IPS-NIHi11 (cell line): Measurements from ENCODE around the gene AKNA.
"Not testable (repeated sequence)": the region's sequence is repeated elsewhere in the genome, so short reads cannot be mapped to it uniquely, and the experiment has no call there.

Experiments used
- DNase-seq: peaks from one replicate; pipeline ENCODE4 v3.0.0; 2012; ENCODE audit warnings: mixed read lengths, low spot score

AKNA gene

GRCh38 chr9:114341152-114341830 is 46.5 kb downstream of the AKNA start:
- DNase-seq = no peak

DNA sequence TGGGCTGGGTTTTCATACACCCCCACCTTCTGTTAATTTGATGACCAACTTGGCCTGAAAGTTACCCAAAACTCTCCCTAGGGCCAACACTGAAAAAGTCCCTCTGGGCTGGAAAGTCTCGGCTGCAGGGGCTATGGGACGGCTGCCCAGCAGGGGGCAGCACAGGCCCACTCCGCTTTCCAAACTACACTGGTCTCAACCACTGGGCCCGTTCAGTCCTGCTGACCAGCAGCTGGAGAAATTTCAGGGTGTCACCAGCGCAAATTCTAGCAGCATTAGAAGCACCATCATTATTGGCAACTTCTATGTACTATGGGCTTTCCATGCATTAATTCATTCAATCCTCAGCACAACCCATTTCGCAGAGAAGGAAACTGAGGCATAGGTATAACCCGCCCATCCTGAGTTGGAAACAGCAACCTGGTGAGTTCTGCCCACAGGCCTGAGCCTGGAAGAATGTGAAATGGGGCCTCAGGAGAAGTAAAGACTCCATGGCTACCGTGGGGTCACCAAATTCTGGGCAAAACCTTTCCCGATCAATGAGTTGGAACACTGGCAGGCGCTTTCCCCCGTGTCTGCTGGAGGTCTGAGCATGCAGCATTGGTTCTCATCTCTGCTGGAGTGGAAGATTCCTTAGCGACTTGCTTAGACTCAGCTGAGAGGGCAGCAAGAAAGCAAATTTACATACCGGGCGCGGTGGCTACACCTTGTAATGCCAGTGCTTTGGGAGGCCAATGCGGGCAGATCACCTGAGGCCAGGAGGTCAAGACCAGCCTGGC is 48.5 kb downstream of the AKNA start:
- peak; percentile 92 for DNase-seq

DNA sequence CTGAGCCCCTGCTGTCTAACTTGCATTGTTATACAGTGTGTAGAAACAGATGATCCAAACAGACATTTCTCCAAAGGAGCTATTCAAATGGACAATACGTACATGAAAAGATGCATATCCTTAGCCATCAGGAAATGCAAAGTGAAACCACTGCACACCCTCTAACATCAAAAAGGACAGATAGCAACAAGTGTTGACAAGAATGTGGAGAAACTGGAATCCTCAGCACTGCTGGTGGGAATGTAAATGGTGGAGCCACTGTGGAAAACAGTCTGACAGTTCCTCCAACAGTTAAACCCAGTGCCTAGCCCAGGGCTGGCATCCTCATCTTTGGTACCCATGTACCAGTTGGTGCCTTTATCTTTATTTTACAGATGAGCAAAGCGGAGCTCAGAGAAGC is 49.6 kb downstream of the AKNA start:
- no peak for DNase-seq

GRCh38 chr9:114336699-114337395 is 50.9 kb downstream of the AKNA start:
- DNase-seq = no peak

DNA sequence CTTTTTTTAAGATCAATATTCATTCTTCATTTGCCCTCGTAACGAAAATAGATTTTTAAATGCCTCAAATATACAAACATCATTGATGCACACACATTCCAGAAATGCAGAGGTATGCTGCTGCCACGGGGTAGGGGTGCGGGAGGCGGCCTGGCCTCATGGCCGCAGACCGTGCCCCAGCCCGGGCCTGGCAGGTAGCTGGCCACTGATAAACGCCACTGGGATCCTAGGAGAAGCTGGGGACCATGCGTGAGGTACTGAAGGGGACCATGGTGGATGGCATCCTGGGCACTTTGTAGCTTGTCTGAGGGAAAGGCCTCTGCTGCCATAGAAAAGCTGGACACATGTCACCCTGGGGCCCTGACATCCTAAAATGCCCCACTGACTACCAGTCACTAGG is 51.6 kb downstream of the AKNA start:
- DNase-seq = no peak

GRCh38 chr9:114335745-114336144 is 52.0 kb downstream of the AKNA start:
- DNase-seq = no peak

DNA sequence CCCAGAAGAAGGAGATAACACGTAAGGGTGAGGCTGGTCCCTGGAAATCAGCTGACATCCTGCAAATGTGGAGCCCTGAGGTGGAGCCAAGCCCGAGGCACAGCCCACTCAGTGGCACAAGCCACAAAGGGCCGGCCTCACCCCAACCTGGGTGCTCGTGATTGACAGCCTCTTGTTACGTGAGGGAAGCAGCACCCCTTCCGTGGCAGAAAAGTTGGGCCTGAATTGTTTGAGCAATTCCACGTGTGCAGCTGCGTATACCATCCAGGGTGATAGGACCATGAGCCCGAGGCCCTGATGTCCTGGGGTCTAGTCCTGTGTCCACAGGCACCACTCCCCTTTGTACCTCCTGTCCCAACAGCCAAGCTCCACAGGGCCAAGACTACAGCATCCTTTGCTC is 53.3 kb downstream of the AKNA start:
- no peak for DNase-seq

- not testable (repeated sequence) for DNase-seq
Measured at GRCh38 chr9:114333718-114334117, 54.1 kb downstream of the AKNA start.

- not testable (repeated sequence) for DNase-seq
Measured at GRCh38 chr9:114332474-114333040, 55.2 kb downstream of the AKNA start.

- not testable (repeated sequence) for DNase-seq
Measured at GRCh38 chr9:114331229-114332195, 56.3 kb downstream of the AKNA start.

DNA sequence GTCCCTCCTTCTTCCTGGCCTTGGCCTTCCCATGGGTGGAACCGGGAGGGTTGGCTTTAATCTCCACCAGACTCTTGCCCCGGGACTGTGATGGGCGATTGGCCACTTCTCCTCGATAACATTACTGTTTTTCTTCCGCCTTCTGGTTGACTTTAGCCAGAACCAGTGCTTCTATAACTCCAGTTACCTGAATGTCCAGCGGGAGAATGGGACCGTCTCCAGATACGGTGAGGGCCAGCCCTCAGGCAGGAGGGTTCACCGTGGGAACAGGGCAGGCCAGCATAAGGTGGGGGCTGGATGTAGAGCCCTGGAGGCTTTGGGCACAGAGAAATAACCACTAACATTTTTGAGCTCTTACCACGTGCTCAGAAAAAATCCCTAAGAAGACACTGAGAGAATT is 57.1 kb downstream of the AKNA start:
- DNase-seq = no peak

GRCh38 chr9:114329625-114330022 is 58.2 kb downstream of the AKNA start, which contains the start of gene ORM2:
TSS of gene ORM2 (plus strand) at chr9:114329869. CDS start at chr9:114329905, 36 bp downstream.
- not testable (repeated sequence) for DNase-seq

GRCh38 chr9:114328937-114329624 is 58.7 kb downstream of the AKNA start:
- not testable (repeated sequence) for DNase-seq

DNA sequence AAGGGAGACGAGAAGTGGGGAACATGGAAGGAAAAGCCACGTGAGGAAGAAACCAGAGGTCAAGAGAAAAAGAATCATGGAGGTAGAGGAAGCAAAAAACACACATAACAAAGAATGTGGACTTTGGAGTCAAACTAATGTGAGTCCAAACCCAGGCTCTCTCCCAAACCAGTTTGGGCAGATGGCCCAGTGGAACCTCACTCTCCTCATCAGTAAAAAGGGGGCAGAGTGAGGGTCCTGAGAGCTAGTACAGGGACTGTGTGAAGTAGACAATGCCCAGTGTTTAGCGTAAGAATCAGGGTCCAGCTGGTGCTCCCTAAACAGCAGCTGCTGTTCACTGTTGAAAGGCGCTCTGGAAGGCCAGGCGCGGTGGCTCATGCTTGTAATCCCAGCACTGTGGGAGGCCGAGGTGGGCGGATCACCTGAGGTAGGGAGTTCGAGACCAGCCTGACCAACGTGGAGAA is 59.4 kb downstream of the AKNA start:
- not testable (repeated sequence) for DNase-seq

DNA sequence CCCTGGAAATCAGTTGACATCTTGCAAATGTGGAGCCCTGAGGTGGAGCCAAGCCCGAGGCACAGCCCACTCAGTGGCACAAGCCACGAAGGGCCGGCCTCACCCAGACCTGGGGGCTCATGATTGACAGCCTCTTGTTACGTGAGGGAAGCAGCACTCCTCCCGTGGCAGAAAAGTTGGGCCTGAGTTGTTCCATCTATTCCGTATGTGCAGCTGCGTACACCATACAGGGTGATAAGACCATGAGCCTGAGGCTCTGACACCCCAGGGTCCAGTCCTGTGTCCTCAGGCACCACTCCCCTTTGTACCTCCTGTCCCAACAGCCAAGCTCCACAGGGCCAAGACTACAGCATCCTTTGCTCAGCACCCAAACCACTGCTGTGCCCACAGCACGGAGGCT is 60.0 kb downstream of the AKNA start:
- no peak for DNase-seq

DNA sequence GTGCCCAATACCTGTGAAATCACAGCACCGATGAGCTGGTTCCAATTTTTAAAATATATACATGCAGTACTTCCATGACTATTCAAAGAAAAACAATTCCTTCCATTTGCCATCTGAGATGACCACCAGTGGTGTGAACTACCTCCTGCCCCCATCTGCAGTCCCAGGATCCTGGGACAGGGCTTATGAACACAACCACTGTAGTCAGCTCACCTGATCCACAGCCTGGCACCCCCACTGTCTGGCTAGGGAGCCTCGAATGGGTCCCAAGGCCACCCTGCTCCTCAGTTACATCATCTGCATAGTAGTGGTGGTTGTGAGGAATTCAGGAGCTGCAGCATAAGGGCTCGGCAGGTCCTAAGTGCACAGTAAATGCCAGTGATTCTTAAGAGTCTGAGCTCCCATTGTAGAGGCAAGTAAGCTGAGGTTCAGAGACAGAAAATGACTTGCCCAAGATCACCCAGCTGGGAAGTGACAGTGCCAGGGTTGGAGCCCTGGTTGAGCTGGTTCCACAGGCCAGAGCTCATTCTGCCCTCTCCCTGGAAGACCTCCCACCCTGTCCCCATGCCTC is 62.0 kb downstream of the AKNA start:
- DNase-seq = not testable (repeated sequence)

DNA sequence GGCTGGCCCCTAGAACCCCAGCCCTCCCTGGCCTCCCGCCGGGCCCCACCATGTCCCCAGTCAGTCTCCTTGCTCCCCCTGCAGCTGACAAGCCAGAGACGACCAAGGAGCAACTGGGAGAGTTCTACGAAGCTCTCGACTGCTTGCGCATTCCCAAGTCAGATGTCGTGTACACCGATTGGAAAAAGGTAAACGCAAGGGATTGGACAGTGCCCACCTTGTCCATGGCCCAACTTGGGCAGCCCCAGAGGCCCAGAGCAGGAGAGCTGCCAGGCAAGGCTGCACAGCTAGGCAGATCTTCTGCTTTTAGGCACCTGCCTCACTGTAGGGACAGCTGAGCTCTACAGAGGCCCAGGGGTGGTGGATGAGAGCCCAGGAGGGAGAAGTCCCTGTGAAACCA is 62.8 kb downstream of the AKNA start:
- not testable (repeated sequence) for DNase-seq

DNA sequence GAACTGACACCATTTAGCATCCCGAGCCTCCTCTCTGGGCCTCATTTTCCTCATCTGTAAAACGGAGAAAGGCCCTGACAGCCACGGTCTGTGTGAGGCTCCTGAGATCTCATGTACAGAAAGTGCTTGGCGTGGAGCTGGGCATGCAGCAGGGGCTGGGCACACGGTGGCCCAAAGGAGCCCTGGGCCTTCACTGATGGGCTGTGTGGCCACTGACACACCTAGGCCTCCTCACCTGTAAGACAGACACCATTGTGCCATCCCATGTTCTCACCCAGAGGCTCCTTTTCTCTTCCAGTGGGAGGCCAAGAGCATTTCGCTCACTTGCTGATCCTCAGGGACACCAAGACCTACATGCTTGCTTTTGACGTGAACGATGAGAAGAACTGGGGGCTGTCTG is 63.3 kb downstream of the AKNA start:
- DNase-seq = no peak

GRCh38 chr9:114323849-114324248 is 63.9 kb downstream of the AKNA start:
- not testable (repeated sequence) for DNase-seq
